Astrocyte (in vitro differentiated cells and primary cell): Measurements from ENCODE around the gene TPM1.
"Not testable (repeated sequence)": the region's sequence is repeated elsewhere in the genome, so short reads cannot be mapped to it uniquely, and the experiment has no call there.

ENCODE experiments used
- CTCF ChIP-seq: IDR thresholded peaks from 2 replicates; pipeline ENCODE4 v1.5.1; 2011; ENCODE audit warnings: low read depth, mild to moderate bottlenecking, inconsistent platforms, low read length, moderate library complexity; ENCODE audit not compliant: insufficient read depth
- EZH2 ChIP-seq: IDR thresholded peaks from 2 replicates; pipeline ENCODE4 v1.6.1; 2012; ENCODE audit warnings: mild to moderate bottlenecking, low read length, inconsistent platforms; ENCODE audit not compliant: insufficient read depth

- TF ChIP-seq CTCF, EZH2: not testable (repeated sequence)
Measured at GRCh38 chr15:63098901-63099300, 56.4 kb downstream of the TPM1 start.
